ENCODE results near the gene CARD14.

CARD14 gene

GRCh38 chr17:80138856-80139426 lies 30.9 kb upstream of the CARD14 start:
- TF ChIP-seq, protein P1, sequence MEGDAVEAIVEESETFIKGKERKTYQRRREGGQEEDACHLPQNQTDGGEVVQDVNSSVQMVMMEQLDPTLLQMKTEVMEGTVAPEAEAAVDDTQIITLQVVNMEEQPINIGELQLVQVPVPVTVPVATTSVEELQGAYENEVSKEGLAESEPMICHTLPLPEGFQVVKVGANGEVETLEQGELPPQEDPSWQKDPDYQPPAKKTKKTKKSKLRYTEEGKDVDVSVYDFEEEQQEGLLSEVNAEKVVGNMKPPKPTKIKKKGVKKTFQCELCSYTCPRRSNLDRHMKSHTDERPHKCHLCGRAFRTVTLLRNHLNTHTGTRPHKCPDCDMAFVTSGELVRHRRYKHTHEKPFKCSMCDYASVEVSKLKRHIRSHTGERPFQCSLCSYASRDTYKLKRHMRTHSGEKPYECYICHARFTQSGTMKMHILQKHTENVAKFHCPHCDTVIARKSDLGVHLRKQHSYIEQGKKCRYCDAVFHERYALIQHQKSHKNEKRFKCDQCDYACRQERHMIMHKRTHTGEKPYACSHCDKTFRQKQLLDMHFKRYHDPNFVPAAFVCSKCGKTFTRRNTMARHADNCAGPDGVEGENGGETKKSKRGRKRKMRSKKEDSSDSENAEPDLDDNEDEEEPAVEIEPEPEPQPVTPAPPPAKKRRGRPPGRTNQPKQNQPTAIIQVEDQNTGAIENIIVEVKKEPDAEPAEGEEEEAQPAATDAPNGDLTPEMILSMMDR (IDR thresholded peaks at IDR 0.05; ENCODE audit: low read depth, low read length, missing control alignments), result no peak
- no peak for DNase-seq (ENCODE audit: extremely low read depth, low read depth)

GRCh38 chr17:80141463-80142165 lies 28.2 kb upstream of the CARD14 start:
- DNase-seq (ENCODE audit: extremely low read depth, low read depth), result no peak

More at GRCh38 chr17:80138856-80139426, 30.9 kb upstream of the CARD14 start:
- H3K4me3 ChIP-seq (replicated peaks; ENCODE audit: low read depth, low read length), result no peak overlapping the region

GRCh38 chr17:80142929-80143328 lies 26.9 kb upstream of the CARD14 start:
- TF ChIP-seq, protein P1 (IDR thresholded peaks at IDR 0.05; ENCODE audit: low read depth, low read length, missing control alignments), result no peak
- DNase-seq (ENCODE audit: extremely low read depth, low read depth), result no peak
- H3K4me3 ChIP-seq (replicated peaks; ENCODE audit: low read depth, low read length), result no peak overlapping the region

More at GRCh38 chr17:80141463-80142165, 28.2 kb upstream of the CARD14 start:
- TF ChIP-seq, protein P1 (IDR thresholded peaks at IDR 0.05; ENCODE audit: low read depth, low read length, missing control alignments), result no peak
- no peak overlapping the region for H3K4me3 ChIP-seq (replicated peaks; ENCODE audit: low read depth, low read length)

- DNase-seq (ENCODE audit: extremely low read depth, low read depth), result no peak
- TF ChIP-seq, protein P1 (IDR thresholded peaks at IDR 0.05; ENCODE audit: low read depth, low read length, missing control alignments), result no peak
- H3K4me3 ChIP-seq (replicated peaks; ENCODE audit: low read depth, low read length), result peak overlapping the region; percentile 86
Observed at GRCh38 chr17:80145076-80146075, 24.5 kb upstream of the CARD14 start.

DNA sequence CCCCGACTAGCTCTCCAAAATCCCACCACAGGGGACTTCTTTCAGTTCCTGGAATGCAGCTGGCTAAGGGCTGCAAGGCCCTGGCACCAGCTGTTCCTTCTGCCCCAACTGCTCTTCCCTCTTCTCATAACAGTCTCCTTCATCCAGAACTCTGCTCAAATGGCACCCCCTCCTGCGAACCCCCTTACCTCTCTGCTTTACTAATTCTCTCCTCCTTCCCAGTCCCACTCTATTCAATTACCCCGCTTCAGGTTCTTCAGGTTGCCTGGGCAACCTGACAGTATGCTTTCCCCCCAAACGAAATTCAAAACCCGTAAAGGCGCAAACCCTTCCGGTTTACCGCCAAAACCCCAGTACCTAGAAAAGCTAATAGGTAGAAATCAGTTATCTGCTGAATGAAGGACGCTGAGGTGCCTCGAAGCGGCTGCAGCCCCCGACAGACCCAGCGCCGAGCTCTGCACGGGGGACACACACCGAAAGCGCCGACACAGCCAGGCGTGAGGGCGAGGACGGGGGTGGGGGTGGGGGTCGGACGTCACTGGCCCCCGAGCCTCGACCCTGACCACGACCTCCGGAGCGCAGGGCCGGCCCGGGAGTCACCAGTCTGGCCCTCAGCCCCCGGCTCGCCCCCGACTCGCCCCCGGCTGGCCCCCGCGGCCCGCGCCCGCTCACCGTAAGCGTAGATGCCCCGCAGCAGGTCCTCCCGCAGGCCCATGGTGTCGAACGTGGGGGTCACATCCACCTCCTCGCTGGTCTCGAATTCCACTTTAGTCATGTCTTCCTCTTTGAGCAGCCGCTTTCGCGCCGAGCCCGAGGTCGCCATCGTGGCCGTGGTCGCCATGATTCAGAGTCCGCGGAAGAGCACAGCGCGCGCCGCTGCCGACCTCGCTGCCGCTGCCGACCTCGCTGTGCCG lies 23.5 kb upstream of the CARD14 start:
- TF ChIP-seq, protein P1 (IDR thresholded peaks at IDR 0.05; ENCODE audit: low read depth, low read length, missing control alignments), result no peak
- no peak for DNase-seq (ENCODE audit: extremely low read depth, low read depth)

More for the DNA sequence above, 23.5 kb upstream of the CARD14 start:
- H3K4me3 ChIP-seq (replicated peaks; ENCODE audit: low read depth, low read length), result peak overlapping the region; percentile 86
